ENCODE measurements around the gene WDR48. TPM values are rescaled to one million over a fixed set of nuclear protein-coding genes. Genes with fewer than 3 reads are reported as not detected.
A peak's percentile ranks its signal among the peaks of the same experiment; 100 is the strongest.

WDR48 gene
- total RNA-seq, 1 donor from 2014 or later, result 17.5 TPM

GRCh38 chr3:39124876-39125840, 73.3 kb downstream of the WDR48 start:
- ATAC-seq, result peak; percentile 43

GRCh38 chr3:39125841-39126500, 74.2 kb downstream of the WDR48 start:
- no peak for ATAC-seq

- ATAC-seq, result peak; percentile 55
Observed at GRCh38 chr3:39126532-39127071, 74.8 kb downstream of the WDR48 start.

GRCh38 chr3:39127269-39127907, 75.6 kb downstream of the WDR48 start:
- ATAC-seq, result no peak

GRCh38 chr3:39127908-39128304, 76.1 kb downstream of the WDR48 start:
- no peak for ATAC-seq

GRCh38 chr3:39128951-39129350, 77.1 kb downstream of the WDR48 start:
- ATAC-seq, result no peak

GRCh38 chr3:39130026-39130425, 78.2 kb downstream of the WDR48 start:
- no peak for ATAC-seq

GRCh38 chr3:39130693-39131265, 79.0 kb downstream of the WDR48 start:
- ATAC-seq, result no peak

- ATAC-seq, result peak; percentile 38
Observed at GRCh38 chr3:39132096-39133092, 80.6 kb downstream of the WDR48 start.

- ATAC-seq, result peak; percentile 54
Observed at GRCh38 chr3:39133093-39133490, 81.3 kb downstream of the WDR48 start.

- no peak for ATAC-seq
Observed at GRCh38 chr3:39133822-39134221, 82.0 kb downstream of the WDR48 start.

GRCh38 chr3:39134305-39134704, 82.5 kb downstream of the WDR48 start:
- no peak for ATAC-seq

- no peak for ATAC-seq
Observed at GRCh38 chr3:39135170-39135805, 83.5 kb downstream of the WDR48 start.

- no peak for ATAC-seq
Observed at GRCh38 chr3:39136533-39137434, 85.0 kb downstream of the WDR48 start.

- ATAC-seq, result no peak
Observed at GRCh38 chr3:39137435-39137936, 85.7 kb downstream of the WDR48 start.

- ATAC-seq, result no peak
Observed at GRCh38 chr3:39137991-39138803, 86.4 kb downstream of the WDR48 start.

GRCh38 chr3:39138804-39139415, 87.1 kb downstream of the WDR48 start:
- ATAC-seq, result no peak

- ATAC-seq, result no peak
Observed at GRCh38 chr3:39139442-39139841, 87.6 kb downstream of the WDR48 start.

Measured in esophagus mucosa (tissue), 1 donor.